Epithelial cell of proximal tubule (primary cell): Measurements from ENCODE around the gene GNPTG. TPM values are rescaled to one million over a fixed set of nuclear protein-coding genes. Genes with fewer than 3 reads are reported as not detected.

ENCODE experiments used
- DNase-seq: peaks from one replicate; pipeline ENCODE4 v3.0.0-alpha.2; 2011; ENCODE audit warnings: low read depth
- H3K4me3 ChIP-seq: 2 replicates; pipeline ENCODE4 v1.5.1; 2011; ENCODE audit warnings: low read depth, mild to moderate bottlenecking, low read length
- CTCF ChIP-seq: conservative IDR thresholded peaks from 2 replicates; pipeline ENCODE4 v1.5.1; 2012; ENCODE audit warnings: low read depth, mild to moderate bottlenecking, low read length
- total RNA-seq: library from RNA; depleted of rRNA; stranded (reverse); fragments of >200 nt; gene quantifications from 2 replicates; pipeline ENCODE4 v1.2.3, GENCODE V29; 2015

The GNPTG gene
- total RNA-seq, 1 donor from 2014 or later = 63.9 TPM

DNA sequence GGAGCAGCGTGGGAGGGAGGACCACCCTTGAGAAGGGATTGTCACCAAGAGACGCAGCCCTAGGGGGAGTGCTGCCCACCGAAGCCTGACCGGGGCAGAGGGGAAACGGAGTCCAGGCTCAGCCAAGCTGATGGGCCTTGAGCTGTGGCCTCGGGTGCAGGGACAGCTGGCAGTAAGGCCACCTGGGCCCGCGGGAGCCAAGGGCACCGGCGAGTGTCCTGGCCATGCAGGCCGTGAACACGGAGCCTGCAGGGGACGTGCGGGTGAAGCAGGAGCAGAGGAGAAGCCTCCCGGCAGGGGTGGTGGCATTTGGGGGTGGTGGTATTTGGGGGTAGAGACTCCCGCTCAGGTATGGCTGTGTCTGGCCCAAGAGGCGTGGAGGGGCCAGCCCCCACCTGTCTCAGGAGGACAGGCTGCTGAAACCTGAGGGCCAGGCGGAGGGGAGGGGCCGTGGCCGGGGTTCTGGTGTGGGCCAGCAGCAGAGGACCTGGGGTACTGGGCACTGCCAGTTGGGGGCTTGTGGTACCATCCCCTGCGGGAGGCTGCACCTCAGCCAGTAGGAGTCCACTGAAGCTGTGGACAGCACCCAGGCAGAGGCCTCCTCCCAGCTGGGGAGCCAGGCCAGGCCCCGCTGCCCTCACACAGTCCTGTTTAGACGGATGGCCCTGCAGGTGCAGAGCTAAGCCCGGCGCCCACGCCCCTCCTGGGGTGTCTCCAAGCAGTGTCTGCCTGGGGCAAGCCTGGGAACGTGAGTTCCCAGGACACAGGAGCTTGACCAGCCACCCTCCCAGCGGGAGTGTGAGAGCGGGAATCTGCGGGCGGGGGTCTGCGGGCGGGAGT lies 4.5 kb downstream of the GNPTG start:
- no peak for TF ChIP-seq CTCF
- no peak for DNase-seq
- no peak overlapping the region for H3K4me3 ChIP-seq

- DNase-seq = no peak
- no peak overlapping the region for H3K4me3 ChIP-seq
- TF ChIP-seq CTCF = no peak
Observed at GRCh38 chr16:1357906-1358566, 6.3 kb downstream of the GNPTG start.

- no peak for DNase-seq
- no peak overlapping the region for H3K4me3 ChIP-seq
- TF ChIP-seq CTCF = no peak
Observed at GRCh38 chr16:1361685-1362360, 10.1 kb downstream of the GNPTG start.

DNA sequence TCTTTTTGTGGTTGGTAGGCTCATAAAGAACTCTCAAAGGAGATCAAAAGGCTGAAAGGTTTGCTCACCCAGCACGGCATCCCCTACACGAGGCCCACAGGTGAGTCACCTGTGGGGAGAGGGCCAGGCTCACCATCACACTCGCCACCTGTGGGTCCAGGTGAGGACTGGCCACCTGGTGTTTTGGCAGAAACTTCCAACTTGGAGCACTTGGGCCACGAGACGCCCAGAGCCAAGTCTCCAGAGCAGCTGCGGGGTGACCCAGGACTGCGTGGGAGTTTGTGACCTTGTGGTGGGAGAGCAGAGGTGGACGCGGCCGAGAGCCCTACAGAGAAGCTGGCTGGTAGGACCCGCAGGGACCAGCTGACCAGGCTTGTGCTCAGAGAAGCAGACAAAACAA lies 11.1 kb downstream of the GNPTG start:
- TF ChIP-seq CTCF = no peak
- no peak for DNase-seq

DNA sequence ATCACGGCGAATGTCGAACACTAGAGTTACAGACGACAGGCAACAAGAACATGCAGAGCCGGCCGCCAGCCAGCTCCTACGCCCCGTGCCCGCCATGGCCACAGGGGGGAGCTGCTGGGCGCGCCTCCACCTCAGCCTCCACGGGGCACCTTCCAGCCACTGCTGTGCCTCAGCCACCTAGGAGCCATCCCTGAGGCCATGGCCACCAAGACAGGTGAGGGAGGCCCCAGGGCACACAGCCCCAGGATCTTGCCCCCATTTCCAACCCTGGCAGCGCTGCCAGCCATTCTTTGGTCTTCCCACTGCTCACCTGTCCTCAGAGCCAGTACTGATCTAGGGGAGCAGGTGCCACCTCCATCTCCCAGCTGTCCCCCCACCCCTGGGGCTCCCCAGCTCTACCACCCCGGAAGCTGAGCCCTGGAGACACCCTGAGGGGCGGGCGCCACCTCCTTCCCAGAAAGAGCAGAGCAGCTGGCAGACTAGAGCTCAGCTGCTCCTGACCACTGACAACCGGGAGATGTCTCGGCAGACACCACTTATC lies 11.8 kb downstream of the GNPTG start:
- no peak for DNase-seq
- H3K4me3 ChIP-seq = no peak overlapping the region
- peak; percentile 72 for TF ChIP-seq CTCF

More for the DNA sequence above, 11.1 kb downstream of the GNPTG start:
- no peak overlapping the region for H3K4me3 ChIP-seq

GRCh38 chr16:1364510-1364909 lies 12.8 kb downstream of the GNPTG start:
- no peak overlapping the region for H3K4me3 ChIP-seq
- no peak for DNase-seq
- no peak for TF ChIP-seq CTCF
